Spleen (tissue), 11 donors: ENCODE measurements around the gene LIPJ. TPM values are rescaled to one million over a fixed set of nuclear protein-coding genes. Genes with fewer than 3 reads are reported as not detected.

Source experiments
- DNase-seq: peaks from one replicate; pipeline ENCODE4 v3.0.0-alpha.2; 2020
- H3K27ac ChIP-seq, 8 donors: fragments of 200-600 bp; sonication (generic) in 7 of 8; 1 replicate in 4 of 8; 2 replicates in 4 of 8; pipeline versions ENCODE4 v1.5.0 to v1.8.0; 2016 to 2021; ENCODE audit warnings: inconsistent platforms in 4 of 8, mild to moderate bottlenecking in 4 of 8, moderate library complexity in 1 of 8
- H3K27me3 ChIP-seq, 7 donors: fragments of 200-600 bp; sonication (generic) in 6 of 7; replicated peaks in 1 of 7; 1 replicate in 4 of 7; 2 replicates in 3 of 7; pipeline versions ENCODE4 v1.5.0 to v1.8.0; 2016 to 2021; ENCODE audit warnings: inconsistent platforms in 3 of 7, mild to moderate bottlenecking in 1 of 7
- H3K36me3 ChIP-seq, 6 donors: fragments of 200-600 bp; sonication (generic) in 5 of 6; 1 replicate in 4 of 6; 2 replicates in 2 of 6; pipeline versions ENCODE4 v1.5.0 to v1.8.0; 2016 to 2021; ENCODE audit warnings: inconsistent platforms in 2 of 6
- H3K4me1 ChIP-seq, 6 donors: fragments of 200-600 bp; sonication (generic) in 5 of 6; 1 replicate in 3 of 6; 2 replicates in 3 of 6; pipeline versions ENCODE4 v1.5.0 to v1.8.0; 2016 to 2021; ENCODE audit warnings: inconsistent platforms in 3 of 6
- H3K4me3 ChIP-seq, 8 donors: fragments of 200-600 bp; sonication (generic) in 7 of 8; 1 replicate in 4 of 8; 2 replicates in 4 of 8; pipeline versions ENCODE4 v1.5.0 to v1.8.0; 2016 to 2021; ENCODE audit warnings: inconsistent platforms in 4 of 8, mild to moderate bottlenecking in 4 of 8, moderate library complexity in 2 of 8
- H3K9me3 ChIP-seq, 8 donors: fragments of 200-600 bp; sonication (generic) in 7 of 8; 1 replicate in 4 of 8; 2 replicates in 4 of 8; pipeline versions ENCODE4 v1.5.0 to v1.8.0; 2016 to 2021; ENCODE audit warnings: inconsistent platforms in 4 of 8
- CTCF ChIP-seq, 11 experiments: fragments of 200-600 bp in 7 of 11; fragments of 450-650 bp in 4 of 11; sonication (generic) in 4 of 11; IDR thresholded peaks in 8 of 11; conservative IDR thresholded peaks in 3 of 11; 1 replicate in 7 of 11; 2 replicates in 4 of 11; pipeline versions ENCODE4 v1.4.0 to v1.8.0; 2016 to 2021; ENCODE audit warnings: antibody characterized with exemption in 11 of 11, inconsistent platforms in 4 of 11, mild to moderate bottlenecking in 1 of 11
- POLR2A ChIP-seq, 3 donors: fragments of 450-650 bp; IDR thresholded peaks; one replicate each; pipeline ENCODE4 v1.5.1; 2017; ENCODE audit warnings: antibody characterized with exemption in 3 of 3, mild to moderate bottlenecking in 1 of 3
- POLR2AphosphoS5 ChIP-seq, 3 donors: sonication (generic); formaldehyde crosslinking; IDR thresholded peaks; one replicate each; pipeline ENCODE4 v1.5.1; 2017; ENCODE audit warnings: antibody characterized with exemption in 3 of 3
- WGBS, 5 donors: extraction: QIAGEN DNeasy Blood & Tissue Kit in 3 of 5; methylation state at CpG; one replicate each; pipeline versions ENCODE4 v1.1.5 to v1.1.7; 2013 to 2018; 5-methylcytosine and 5-hydroxymethylcytosine counted together
- intact Hi-C: fragments of 100-400 bp; cut with DNase I; formaldehyde crosslinking; loops from one replicate; pipeline ENCODE4 v1.15.0; 2023; ENCODE audit warnings: low total_unique reads
- polyA plus RNA-seq, 3 donors: library from polyadenylated mRNA; stranded (reverse); fragments of 200-250 nt; gene quantifications; one replicate each; pipeline ENCODE4 v1.2.1, GENCODE V29; 2013
- total RNA-seq, 7 donors: library from RNA; depleted of rRNA in 3 of 7; stranded (reverse); fragments of >200 nt in 3 of 7; fragmentation: NEBNext Ultra II Directional in 4 of 7; extraction: Animal tissue kit (Norgen Biotek cat#: 25700) in 4 of 7; gene quantifications; one replicate each; pipeline versions ENCODE4 v1.1.0 to v1.2.1, GENCODE V29; 2016 to 2021
- donor health status: healthy with polysubstance abuse.
- donor health status: DM: no; HTN: no; CAD: no; lungs with moderate emphysema.
- donor health status: DM: no; HTN: no; CAD: no.
- donor health status: Bipolar disorder and iron deficiency.
- donor health status: healthy.
- donor health status: DM: no; HTN: no; CAD: no.
- donor health status: DM: yes; HTN: yes; CAD: no.

LIPJ gene
- total and polyA plus RNA-seq, 10 donors: 0.10 to 0.57 (median 0.22) TPM; not detected in 2

GRCh38 chr10:88582411-88582805 is 4.2 kb upstream of the LIPJ start:
- Histone ChIP-seq H3K36me3 (no peaks in the 10 kb centered on the region), H3K4me3 (peak overlapping the region; percentile 58 to 83 (median 60)), H3K27me3 (no peaks in the 10 kb centered on the region), H3K27ac (peak overlapping the region; percentile 87 to 96 (median 92)), H3K4me1 (peaks cover 5 to 18% (median 14%) of the 10 kb centered on the region in 6 donors), H3K9me3 (no peaks in the 10 kb centered on the region)
- intact Hi-C loops: no loop called here
- no peak for TF ChIP-seq CTCF (IDR thresholded peaks at IDR 0.05 in 8 of 11, conservative IDR thresholded peaks at IDR 0.05 in 3 of 11)
- TF ChIP-seq POLR2A (IDR thresholded peaks at IDR 0.05): no peak
- TF ChIP-seq POLR2AphosphoS5 (IDR thresholded peaks at IDR 0.05): no peak
- DNase-seq: no peak
- WGBS, 5 donors: 5 to 29% (median 18%) methylated on average over 4 of the region's 4 CpGs

- Histone ChIP-seq H3K36me3 (no peaks in the 10 kb centered on the region), H3K4me1 (peaks cover 5 to 18% (median 14%) of the 10 kb centered on the region in 6 donors), H3K9me3 (no peaks in the 10 kb centered on the region), H3K27ac (peak within 1 kb of the TSS; percentile 87 to 96 (median 92)), H3K4me3 (peak within 1 kb of the TSS; percentile 58 to 83 (median 60)), H3K27me3 (no peaks in the 10 kb centered on the region)
- WGBS, 5 donors: 2 to 9% (median 4%) methylated on average over 30 to 63 of the region's 63 CpGs
- intact Hi-C loops: no loop called here
- peak; percentile 93 for DNase-seq
- TF ChIP-seq CTCF (IDR thresholded peaks at IDR 0.05 in 8 of 11, conservative IDR thresholded peaks at IDR 0.05 in 3 of 11) (peak in 10 of 11 experiments; percentile 45 to 92 (median 82)), POLR2A (IDR thresholded peaks at IDR 0.05) (no peak), POLR2AphosphoS5 (IDR thresholded peaks at IDR 0.05) (peak; percentile 84 to 90 (median 89))
Measured at GRCh38 chr10:88582806-88583583, 3.6 kb upstream of the LIPJ start, which contains the start of gene RNLS. RNLS (minus strand) TSS chr10:88583318.

GRCh38 chr10:88583584-88583957 is 3.0 kb upstream of the LIPJ start:
- no peak for DNase-seq
- peak overlapping the region; percentile 58 to 83 (median 60) for H3K4me3 ChIP-seq
- H3K27ac ChIP-seq: peak overlapping the region; percentile 87 to 96 (median 92)
- H3K36me3 ChIP-seq: no peaks in the 10 kb centered on the region
- 55 to 61% (median 56%) methylated on average over 7 of the region's 7 CpGs for WGBS, 5 donors
- H3K9me3 ChIP-seq: no peaks in the 10 kb centered on the region
- TF ChIP-seq POLR2AphosphoS5 (IDR thresholded peaks at IDR 0.05) (no peak), CTCF (IDR thresholded peaks at IDR 0.05 in 8 of 11, conservative IDR thresholded peaks at IDR 0.05 in 3 of 11) (no peak), POLR2A (IDR thresholded peaks at IDR 0.05) (no peak)
- no peaks in the 10 kb centered on the region for H3K27me3 ChIP-seq
- intact Hi-C loops: no loop called here
- peaks cover 5 to 18% (median 14%) of the 10 kb centered on the region in 6 donors for H3K4me1 ChIP-seq

GRCh38 chr10:88592381-88592780 is 5.8 kb downstream of the LIPJ start:
- H3K9me3 ChIP-seq: no peaks in the 10 kb centered on the region
- no peaks in the 10 kb centered on the region for H3K4me1 ChIP-seq
- no peaks in the 10 kb centered on the region for H3K27me3 ChIP-seq
- no peak overlapping the region for H3K27ac ChIP-seq
- no peak overlapping the region for H3K4me3 ChIP-seq
- intact Hi-C loops: no loop called here
- no peaks in the 10 kb centered on the region for H3K36me3 ChIP-seq
- no peak for DNase-seq
- TF ChIP-seq POLR2A (IDR thresholded peaks at IDR 0.05) (no peak), CTCF (IDR thresholded peaks at IDR 0.05 in 8 of 11, conservative IDR thresholded peaks at IDR 0.05 in 3 of 11) (no peak), POLR2AphosphoS5 (IDR thresholded peaks at IDR 0.05) (no peak)
- 70 to 87% (median 78%) methylated on average over 1 of the region's 1 CpG for WGBS, 5 donors
